Testis (tissue), 3 donors: ENCODE measurements around the gene PPM1B. TPM values are rescaled to one million over a fixed set of nuclear protein-coding genes. Genes with fewer than 3 reads are reported as not detected.

Experiments used
- DNase-seq: peaks from one replicate; pipeline ENCODE4 v3.0.0-alpha.2; 2019
- H3K27ac ChIP-seq, 2 donors: fragments of 200-600 bp; sonication (generic); one replicate each; pipeline ENCODE4 v1.5.1; 2019
- H3K27me3 ChIP-seq: fragments of 200-600 bp; sonication (generic); one replicate; pipeline ENCODE4 v1.5.1; 2019
- H3K36me3 ChIP-seq: fragments of 200-600 bp; sonication (generic); one replicate; pipeline ENCODE4 v1.5.1; 2017; ENCODE audit warnings: low read depth; ENCODE audit errors: missing control alignments
- H3K4me1 ChIP-seq: fragments of 200-600 bp; sonication (generic); one replicate; pipeline ENCODE4 v1.5.1; 2019
- H3K4me3 ChIP-seq, 2 donors: fragments of 200-600 bp; sonication (generic); one replicate each; pipeline ENCODE4 v1.5.1; 2017 to 2019
- H3K9me3 ChIP-seq: fragments of 200-600 bp; sonication (generic); one replicate; pipeline ENCODE4 v1.5.1; 2017
- CTCF ChIP-seq, 3 experiments: fragments of 450-650 bp in 2 of 3; fragments of 200-600 bp in 1 of 3; sonication (generic) in 1 of 3; IDR thresholded peaks; one replicate each; pipeline ENCODE4 v1.5.1; 2016 to 2019; ENCODE audit warnings: antibody characterized with exemption in 3 of 3, mild to moderate bottlenecking in 2 of 3, moderate library complexity in 1 of 3
- POLR2A ChIP-seq: fragments of 450-650 bp; IDR thresholded peaks from one replicate; pipeline ENCODE4 v1.6.1; 2017; ENCODE audit warnings: antibody characterized with exemption, mild to moderate bottlenecking, moderate library complexity
- WGBS, 2 donors: methylation state at CpG; one replicate each; pipeline ENCODE4 v1.1.5; 2018; 5-methylcytosine and 5-hydroxymethylcytosine counted together
- intact Hi-C: fragments of 100-400 bp; cut with DNase I; formaldehyde crosslinking; loops from one replicate; pipeline ENCODE4 v1.15.1; 2023; ENCODE audit warnings: low total_unique reads
- polyA plus RNA-seq: library from polyadenylated mRNA; stranded (reverse); fragments of 350-450 nt; fragmentation: Illumina TruSeq; extraction: RNeasy Lipid Tissue Mini Kit (QIAGEN cat#74804); gene quantifications from one replicate; pipeline ENCODE4 v1.2.3, GENCODE V29; 2014; ENCODE audit warnings: low read depth, low replicate concordance; ENCODE audit not compliant: insufficient read depth
- total RNA-seq, 2 donors: library from RNA; depleted of rRNA; stranded (reverse); fragments of >200 nt; gene quantifications; one replicate each; pipeline ENCODE4 v1.2.3, GENCODE V29; 2016

PPM1B gene
- total and polyA plus RNA-seq, 3 donors from 2014 or later, result 49.9 to 64.6 (median 50.7) TPM

GRCh38 chr2:44166096-44166495, 2.6 kb upstream of the PPM1B start:
- H3K4me1 ChIP-seq, result no peaks in the 10 kb centered on the region
- no peak overlapping the region for H3K27ac ChIP-seq
- TF ChIP-seq CTCF (IDR thresholded peaks at IDR 0.05), result no peak
- no peak for TF ChIP-seq POLR2A
- no peak for DNase-seq
- H3K36me3 ChIP-seq, result no peaks in the 10 kb centered on the region
- WGBS, 2 donors, result 40 to 50% methylated on average over 10 to 23 of the region's 23 CpGs
- H3K9me3 ChIP-seq, result no peaks in the 10 kb centered on the region
- H3K27me3 ChIP-seq, result no peaks in the 10 kb centered on the region
- peak overlapping the region in 1 of 2 donors; percentile 34 for H3K4me3 ChIP-seq
- intact Hi-C loops, result no loop called here

GRCh38 chr2:44167311-44167907, 1.3 kb upstream of the PPM1B start:
- Histone ChIP-seq H3K27ac (peak overlapping the region; percentile 96 to 97), H3K4me1 (peaks cover 8% of the 10 kb centered on the region), H3K27me3 (no peaks in the 10 kb centered on the region), H3K9me3 (no peaks in the 10 kb centered on the region), H3K36me3 (no peaks in the 10 kb centered on the region), H3K4me3 (peak overlapping the region; percentile 56 to 98)
- DNase-seq, result no peak
- 24% methylated on average over 18 of the region's 18 CpGs for WGBS, 2 donors
- no peak for TF ChIP-seq POLR2A
- no peak for TF ChIP-seq CTCF (IDR thresholded peaks at IDR 0.05)
- intact Hi-C loops, result no loop called here

GRCh38 chr2:44167908-44168680, 581 bp upstream of the PPM1B start:
- H3K4me3 ChIP-seq, result peak overlapping the region; percentile 56 to 98
- TF ChIP-seq POLR2A, result peak; percentile 13
- peak in 1 of 3 experiments; percentile 12 for TF ChIP-seq CTCF (IDR thresholded peaks at IDR 0.05)
- intact Hi-C loops, result no loop called here

GRCh38 chr2:44169155-44169898, 652 bp downstream of the PPM1B start:
- WGBS, 2 donors, result 0% methylated on average over 16 to 41 of the region's 54 CpGs
- Histone ChIP-seq H3K4me3 (peak overlapping the region; percentile 94 to 98), H3K4me1 (peaks cover 8% of the 10 kb centered on the region), H3K27ac (peak overlapping the region; percentile 97 to 98), H3K9me3 (no peaks in the 10 kb centered on the region), H3K36me3 (no peaks in the 10 kb centered on the region), H3K27me3 (no peaks in the 10 kb centered on the region)
- peak; percentile 49 for DNase-seq
- TF ChIP-seq POLR2A (no peak), CTCF (IDR thresholded peaks at IDR 0.05) (no peak)
- intact Hi-C loops, result no loop called here

More at GRCh38 chr2:44167908-44168680, 581 bp upstream of the PPM1B start:
- H3K9me3 ChIP-seq, result no peaks in the 10 kb centered on the region
- H3K27me3 ChIP-seq, result no peaks in the 10 kb centered on the region
- peaks cover 8% of the 10 kb centered on the region for H3K4me1 ChIP-seq
- 0 to 1% methylated on average over 46 of the region's 46 CpGs for WGBS, 2 donors
- peak; percentile 100 for DNase-seq
- H3K27ac ChIP-seq, result peak overlapping the region; percentile 96 to 97
- no peaks in the 10 kb centered on the region for H3K36me3 ChIP-seq
